C4-2B (cell line): ENCODE measurements around the gene KRT4.

Experiments used
- CTCF ChIP-seq: fragments of 450-650 bp; conservative IDR thresholded peaks from 2 replicates; pipeline ENCODE4 v1.5.1; 2017; ENCODE audit warnings: mild to moderate bottlenecking
- ZFX ChIP-seq: fragments of 450-650 bp; IDR thresholded peaks from 2 replicates; pipeline ENCODE4 v1.6.1; 2017

DNA sequence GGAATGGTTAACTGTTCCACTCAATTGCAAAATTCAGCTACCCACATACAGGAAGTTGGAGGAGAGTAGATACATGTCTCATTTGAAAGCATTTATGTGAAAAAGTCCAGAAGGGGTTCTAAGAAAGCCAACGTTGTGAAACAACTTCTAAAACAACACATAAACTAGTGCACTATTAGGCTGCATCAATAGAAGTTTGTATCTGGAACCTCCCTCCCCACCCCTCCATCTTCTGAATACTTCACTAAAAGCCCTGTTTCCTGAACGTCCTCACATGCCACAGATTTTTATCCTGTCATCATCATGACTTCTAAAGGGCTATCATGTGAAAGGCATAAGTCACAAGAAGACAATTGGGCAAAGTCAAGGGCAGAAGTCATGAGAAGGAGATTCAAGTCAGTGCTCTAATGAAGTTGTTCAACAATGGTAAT is 14.7 kb upstream of the KRT4 start:
- TF ChIP-seq CTCF, result no peak
- no peak for TF ChIP-seq ZFX
